Adipocyte (in vitro differentiated cells): ENCODE data around the gene PTPRN2.

Source experiments
- DNase-seq: peaks from one replicate; pipeline ENCODE4 v3.0.0-alpha.2; 2015; ENCODE audit warnings: low read depth
- H3K27me3 ChIP-seq: replicated peaks from 2 replicates; pipeline ENCODE4 v1.7.0; 2013; ENCODE audit warnings: mild to moderate bottlenecking, low read length, moderate library complexity; ENCODE audit not compliant: control insufficient read depth, insufficient read depth
- H3K36me3 ChIP-seq: 2 replicates; pipeline ENCODE4 v1.7.0; 2013; ENCODE audit warnings: low read length, mild to moderate bottlenecking, moderate library complexity; ENCODE audit not compliant: control insufficient read depth, insufficient read depth, severe bottlenecking
- H3K4me1 ChIP-seq: 2 replicates; pipeline ENCODE4 v1.7.0; 2013; ENCODE audit warnings: mild to moderate bottlenecking, low read length, moderate library complexity; ENCODE audit not compliant: control insufficient read depth, insufficient read depth
- H3K4me3 ChIP-seq: 2 replicates; pipeline ENCODE4 v1.7.0; 2013; ENCODE audit warnings: mild to moderate bottlenecking, low read length, moderate library complexity
- H3K9ac ChIP-seq: 2 replicates; pipeline ENCODE4 v1.7.0; 2013; ENCODE audit warnings: mild to moderate bottlenecking, low read length, moderate library complexity
- H3K9me3 ChIP-seq: 2 replicates; pipeline ENCODE4 v1.7.0; 2013; ENCODE audit warnings: mild to moderate bottlenecking, low read length, moderate library complexity; ENCODE audit not compliant: control insufficient read depth

PTPRN2 gene

DNA sequence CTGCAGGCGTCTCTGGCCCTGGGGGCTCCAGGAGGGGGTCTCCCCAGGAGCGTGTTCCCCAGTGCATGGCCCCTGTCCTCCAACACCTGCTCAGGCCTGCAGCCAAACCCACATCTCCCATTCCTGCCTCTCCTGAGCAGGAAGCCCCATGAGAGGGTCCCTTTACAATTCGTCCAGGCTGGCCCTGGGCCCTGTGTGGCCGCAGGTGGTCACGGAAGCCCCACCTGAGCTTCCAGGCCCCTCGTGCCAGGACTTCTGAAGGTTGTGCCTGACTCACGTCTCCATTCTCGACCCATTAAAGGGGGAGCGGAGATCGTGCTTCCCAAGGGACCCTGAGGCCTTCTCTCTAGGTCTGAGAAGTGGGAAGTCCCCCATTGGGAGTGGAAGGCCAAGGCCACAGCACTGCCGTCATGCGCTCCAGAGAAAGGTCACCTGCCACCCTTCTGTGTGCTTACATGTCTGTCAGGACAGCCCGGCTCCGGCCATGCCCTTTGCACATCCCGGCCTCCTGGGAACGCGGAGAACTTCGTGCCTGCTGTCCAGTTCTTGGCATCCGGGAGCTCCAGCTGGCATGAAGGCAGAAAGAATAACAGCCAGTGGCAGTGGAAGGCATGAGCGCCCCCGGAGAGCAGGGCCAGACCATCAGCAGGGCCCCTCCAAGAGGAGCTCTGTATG is 868.5 kb downstream of the PTPRN2 start:
- H3K9ac ChIP-seq, result no peak overlapping the region
- H3K36me3 ChIP-seq, result no peaks in the 10 kb centered on the region
- peaks cover 1% of the 10 kb centered on the region for H3K27me3 ChIP-seq
- H3K9me3 ChIP-seq, result peaks cover 2% of the 10 kb centered on the region
- no peaks in the 10 kb centered on the region for H3K4me1 ChIP-seq
- no peak for DNase-seq
- H3K4me3 ChIP-seq, result no peak overlapping the region

DNA sequence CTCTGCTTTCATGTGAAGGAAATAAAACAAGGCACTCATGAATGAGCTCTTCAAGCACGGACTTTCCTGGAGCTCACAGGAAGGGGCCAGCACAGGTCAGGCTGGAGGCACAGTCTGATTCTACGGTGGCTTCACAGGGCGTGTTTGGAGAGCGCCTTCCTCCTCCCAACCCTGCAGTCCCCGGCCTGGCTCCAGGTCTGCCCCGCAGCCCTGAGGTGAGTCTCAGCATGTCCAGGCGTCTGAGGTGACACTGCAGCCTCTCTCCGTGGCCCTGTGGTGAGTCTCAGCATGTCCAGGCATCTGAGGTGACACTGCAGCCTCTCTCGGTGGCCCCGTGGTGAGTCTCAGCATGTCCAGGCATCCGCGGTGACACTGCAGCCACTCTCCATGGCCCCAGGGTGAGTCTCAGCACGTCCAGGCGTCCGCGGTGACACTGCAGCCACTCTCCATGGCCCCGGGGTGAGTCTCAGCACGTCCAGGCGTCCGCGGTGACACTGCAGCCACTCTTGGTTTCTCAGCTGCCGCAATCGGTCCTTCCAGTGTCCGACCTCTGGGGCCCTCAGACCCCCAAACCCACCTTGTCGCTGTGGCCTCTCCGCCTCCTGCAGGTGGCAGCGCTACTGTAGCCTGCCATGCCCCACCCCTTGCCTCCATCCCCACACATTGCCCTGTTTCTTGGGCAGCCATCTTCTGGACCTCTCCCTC is 869.2 kb downstream of the PTPRN2 start:
- no peak overlapping the region for H3K4me3 ChIP-seq
- H3K27me3 ChIP-seq, result no peaks in the 10 kb centered on the region
- H3K9ac ChIP-seq, result no peak overlapping the region
- no peak for DNase-seq
- no peaks in the 10 kb centered on the region for H3K4me1 ChIP-seq
- H3K36me3 ChIP-seq, result no peaks in the 10 kb centered on the region
- H3K9me3 ChIP-seq, result peaks cover 2% of the 10 kb centered on the region

DNA sequence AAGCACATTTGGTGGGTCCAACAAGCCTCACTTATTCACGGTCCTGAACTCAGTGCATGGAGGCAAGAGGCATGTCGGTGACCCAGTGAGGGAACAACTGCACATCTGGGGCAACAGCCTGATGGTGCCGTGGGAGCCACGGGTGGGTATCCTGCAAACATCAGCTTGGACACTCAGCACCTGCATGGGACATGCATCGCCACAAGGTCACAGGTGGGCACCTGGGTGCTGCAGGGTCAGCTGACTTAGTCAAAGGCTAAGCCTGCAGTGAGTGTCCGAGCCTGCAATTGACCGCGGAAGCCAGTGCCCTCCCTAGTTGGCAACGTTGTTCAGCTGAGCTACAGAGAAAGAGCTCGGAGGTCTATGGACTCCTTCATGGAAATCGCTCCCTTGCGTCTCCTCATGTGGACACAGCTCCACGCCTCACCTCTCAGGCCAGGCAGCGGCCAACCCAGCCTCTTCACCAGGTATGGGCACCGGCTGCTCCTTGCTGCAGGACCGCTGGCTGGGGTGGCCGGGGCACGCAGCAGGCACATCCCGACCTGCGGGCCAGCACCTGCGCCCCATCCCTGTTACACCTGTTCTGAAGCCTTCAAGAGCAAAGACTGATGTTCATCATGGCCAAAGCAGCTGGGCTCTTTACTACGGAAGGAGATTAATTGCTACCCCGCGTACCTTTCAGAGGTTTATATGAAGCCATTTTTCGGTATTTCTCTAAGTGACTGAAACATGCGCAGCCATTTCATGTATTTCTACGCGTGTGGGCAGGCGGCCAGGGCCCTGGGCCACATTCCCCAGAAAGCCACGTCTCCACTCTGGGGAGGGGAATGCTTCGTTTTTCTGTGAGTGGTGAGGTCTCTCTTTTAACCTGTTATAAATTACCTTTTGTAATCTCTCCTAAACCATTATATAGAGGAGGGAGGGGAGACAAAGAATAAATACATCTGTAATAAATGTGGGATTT is 870.1 kb downstream of the PTPRN2 start:
- H3K36me3 ChIP-seq, result no peaks in the 10 kb centered on the region
- DNase-seq, result no peak
- no peaks in the 10 kb centered on the region for H3K27me3 ChIP-seq
- H3K9me3 ChIP-seq, result peaks cover 2% of the 10 kb centered on the region
- H3K9ac ChIP-seq, result no peak overlapping the region
- H3K4me3 ChIP-seq, result no peak overlapping the region
- no peaks in the 10 kb centered on the region for H3K4me1 ChIP-seq

DNA sequence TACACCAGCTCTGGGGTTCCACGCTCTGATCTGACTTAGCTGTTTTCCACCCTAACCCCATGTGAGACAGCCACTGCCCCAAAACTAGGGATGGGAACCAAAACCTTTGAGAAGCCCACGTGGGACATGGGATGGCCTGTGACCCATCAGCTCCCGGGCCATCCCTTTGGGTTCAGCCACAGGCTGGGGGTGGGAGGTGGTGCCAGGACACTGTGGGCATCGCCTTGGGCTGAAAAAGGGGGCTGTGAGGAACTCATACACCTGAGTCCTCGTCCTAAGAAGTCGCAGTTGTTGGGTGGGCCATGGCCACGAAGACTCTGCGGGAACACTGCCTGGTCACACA is 871.7 kb downstream of the PTPRN2 start:
- Histone ChIP-seq H3K36me3 (no peaks in the 10 kb centered on the region), H3K9ac (no peak overlapping the region), H3K4me3 (no peak overlapping the region), H3K27me3 (no peaks in the 10 kb centered on the region), H3K9me3 (peaks cover 2% of the 10 kb centered on the region), H3K4me1 (no peaks in the 10 kb centered on the region)
- no peak for DNase-seq

DNA sequence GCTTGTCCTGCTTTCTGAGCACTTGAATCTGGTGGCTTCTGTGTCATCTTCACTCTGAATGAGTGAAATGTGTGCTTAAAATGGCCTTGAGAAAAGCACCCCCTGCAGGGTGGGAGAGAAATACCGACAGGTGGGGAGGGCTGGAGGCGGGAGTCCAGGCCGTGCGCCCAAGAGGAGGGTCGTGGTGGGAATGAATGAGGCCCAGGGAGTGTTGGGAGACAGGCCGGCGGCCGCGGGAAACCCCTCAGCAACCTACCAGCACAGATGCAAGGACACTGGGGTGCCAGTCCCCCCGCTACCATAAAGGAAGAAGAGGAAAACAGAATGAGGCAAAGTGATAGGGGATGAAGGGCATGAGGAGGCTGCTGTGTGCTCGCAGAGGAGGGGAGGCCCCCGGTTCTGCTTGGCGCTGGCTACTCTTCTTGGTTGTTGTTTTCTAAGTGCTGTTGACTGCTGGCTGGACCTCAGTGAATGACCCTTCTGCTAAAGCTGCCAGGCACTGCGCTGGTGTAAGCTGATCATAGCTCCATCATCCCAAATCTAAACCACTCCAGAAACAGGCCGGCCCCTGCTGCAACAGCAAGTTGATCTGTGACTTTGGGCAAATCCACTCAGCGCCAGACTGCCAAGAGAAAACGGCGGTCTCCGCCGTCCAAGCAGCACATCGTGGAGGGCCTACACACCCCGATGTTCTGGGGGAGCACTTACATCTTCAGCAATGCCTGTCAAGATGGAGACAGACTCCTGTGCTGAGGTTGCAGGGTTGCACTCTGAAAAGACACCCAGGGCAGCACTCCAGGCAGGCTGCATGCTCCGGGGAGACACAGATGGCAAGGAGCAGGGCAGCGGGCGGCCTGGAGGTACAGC is 872.3 kb downstream of the PTPRN2 start:
- Histone ChIP-seq H3K36me3 (no peaks in the 10 kb centered on the region), H3K9ac (no peak overlapping the region), H3K4me3 (no peak overlapping the region), H3K27me3 (no peaks in the 10 kb centered on the region), H3K9me3 (peaks cover 2% of the 10 kb centered on the region), H3K4me1 (no peaks in the 10 kb centered on the region)
- no peak for DNase-seq

DNA sequence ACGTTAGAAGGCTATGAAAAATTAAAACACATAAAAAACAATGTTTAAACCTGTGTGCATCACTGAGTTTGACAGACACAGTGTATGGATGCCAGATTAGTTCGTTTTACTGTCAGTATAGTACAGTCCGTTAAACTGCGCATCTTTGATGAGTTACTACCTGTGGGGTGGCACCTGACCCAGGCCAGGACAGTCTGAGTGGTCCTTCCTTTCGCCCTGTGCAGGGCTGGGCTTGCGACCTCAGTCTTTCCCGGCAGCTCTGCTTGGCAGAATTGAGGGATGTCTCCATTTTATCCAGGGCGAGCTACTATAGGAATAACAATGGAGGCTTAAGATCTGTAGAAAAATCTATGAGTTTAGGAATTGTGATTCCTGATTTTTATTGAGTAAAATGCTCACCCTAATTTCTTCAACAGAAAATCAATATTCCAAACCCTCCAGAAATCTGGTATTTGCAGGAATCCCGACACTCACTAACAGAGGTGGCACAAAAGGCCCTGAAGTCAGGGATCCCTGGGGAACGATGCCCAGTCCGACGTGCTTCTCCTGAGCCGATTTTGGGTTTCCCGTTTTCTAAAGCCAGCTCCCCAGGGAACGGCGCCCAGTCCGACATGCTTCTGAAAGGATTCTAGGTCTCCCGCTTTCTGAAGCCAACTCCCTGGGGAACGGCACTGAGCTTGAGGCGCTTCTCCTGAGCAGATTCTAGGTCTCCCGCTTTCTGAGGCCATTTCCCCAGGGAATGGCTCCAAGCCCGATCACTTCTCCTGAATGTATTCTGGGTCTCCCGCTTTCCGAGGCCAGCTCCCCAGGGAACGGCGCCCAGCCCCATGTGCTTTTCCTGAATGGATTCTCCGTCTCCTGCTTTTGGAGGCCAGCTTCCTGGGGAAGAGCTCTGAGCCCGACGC is 873.2 kb downstream of the PTPRN2 start:
- no peak for DNase-seq
- no peaks in the 10 kb centered on the region for H3K27me3 ChIP-seq
- H3K9ac ChIP-seq, result no peak overlapping the region
- H3K36me3 ChIP-seq, result no peaks in the 10 kb centered on the region
- no peak overlapping the region for H3K4me3 ChIP-seq
- H3K9me3 ChIP-seq, result peaks cover 2% of the 10 kb centered on the region
- no peaks in the 10 kb centered on the region for H3K4me1 ChIP-seq

DNA sequence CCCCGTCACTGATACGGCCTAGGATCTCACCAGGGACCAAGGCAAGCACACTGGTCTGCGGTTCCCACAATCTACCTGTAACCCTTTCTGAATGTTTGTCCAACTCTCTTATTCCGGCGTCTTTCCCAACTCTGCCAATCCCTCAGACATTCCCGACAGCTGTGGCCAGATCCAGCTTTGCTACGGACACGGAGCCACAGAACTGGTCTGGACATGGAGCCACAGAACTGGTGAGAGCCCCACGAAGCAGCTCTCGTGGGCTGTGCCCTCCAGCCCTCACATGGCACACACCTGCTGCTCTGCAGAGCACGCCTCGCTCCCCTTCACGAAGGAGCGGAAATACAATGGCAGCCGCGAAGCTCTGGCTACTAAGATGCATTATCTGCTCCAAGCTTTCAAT is 874.0 kb downstream of the PTPRN2 start:
- H3K36me3 ChIP-seq, result no peaks in the 10 kb centered on the region
- no peak for DNase-seq
- H3K4me3 ChIP-seq, result no peak overlapping the region
- peaks cover 2% of the 10 kb centered on the region for H3K9me3 ChIP-seq
- no peak overlapping the region for H3K9ac ChIP-seq
- no peaks in the 10 kb centered on the region for H3K27me3 ChIP-seq
- H3K4me1 ChIP-seq, result no peaks in the 10 kb centered on the region

DNA sequence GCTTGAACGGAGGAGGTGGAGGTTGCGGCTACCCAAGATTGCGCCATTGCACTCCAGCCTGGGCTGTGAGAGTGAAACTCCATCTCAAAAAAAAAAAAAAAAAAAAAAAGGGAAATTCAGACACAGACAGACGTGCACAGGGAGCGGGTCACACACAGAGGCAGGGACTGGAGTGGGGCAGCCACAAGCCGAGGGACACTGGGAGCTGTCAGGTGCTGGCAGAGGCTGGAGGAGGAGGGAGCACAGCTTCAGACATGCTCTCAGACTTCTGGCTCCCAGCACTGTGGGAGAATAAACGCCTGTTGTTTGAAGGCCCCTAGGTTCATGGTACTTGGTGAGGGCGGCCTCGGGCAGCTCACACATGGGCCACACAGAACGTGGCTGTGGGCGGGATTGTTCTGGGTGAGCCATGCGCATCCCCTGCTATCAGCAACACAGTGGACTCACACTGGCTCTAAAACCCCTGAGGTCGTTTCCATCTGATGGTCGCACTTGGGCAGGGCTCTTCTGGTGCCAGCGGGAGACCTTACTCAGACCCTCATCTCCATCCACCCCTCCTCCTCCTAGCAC is 874.9 kb downstream of the PTPRN2 start:
- Histone ChIP-seq H3K9ac (no peak overlapping the region), H3K4me3 (no peak overlapping the region), H3K9me3 (peaks cover 2% of the 10 kb centered on the region), H3K36me3 (no peaks in the 10 kb centered on the region), H3K4me1 (no peaks in the 10 kb centered on the region), H3K27me3 (no peaks in the 10 kb centered on the region)
- DNase-seq, result no peak

DNA sequence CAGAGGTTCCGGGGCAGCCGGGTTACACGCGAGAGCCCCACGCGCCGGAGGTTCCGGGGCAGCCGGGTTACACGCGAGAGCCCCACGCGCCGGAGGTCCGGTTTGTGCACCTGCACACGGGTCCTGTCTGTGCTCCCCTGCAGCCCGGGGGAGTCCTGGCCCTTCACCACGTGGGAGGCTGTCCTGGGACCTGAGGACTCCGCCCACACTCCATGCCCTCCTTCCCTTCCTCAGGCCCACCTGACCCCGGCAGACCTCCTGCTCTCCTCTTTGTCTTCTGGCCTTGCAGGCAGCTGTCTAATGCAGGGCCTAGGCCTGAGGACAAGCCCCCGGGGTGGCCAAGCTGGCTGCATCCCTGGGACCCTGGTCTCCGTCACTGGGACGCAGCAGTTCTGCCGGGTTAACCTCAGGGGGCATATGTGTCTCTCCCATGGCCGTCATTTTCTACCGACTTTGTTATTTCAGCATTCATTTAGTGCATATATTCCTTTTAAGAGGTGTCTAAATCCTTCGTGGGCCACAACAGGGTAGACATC is 876.2 kb downstream of the PTPRN2 start:
- Histone ChIP-seq H3K9me3 (peaks cover 2% of the 10 kb centered on the region), H3K36me3 (no peaks in the 10 kb centered on the region), H3K4me3 (no peak overlapping the region), H3K27me3 (no peaks in the 10 kb centered on the region), H3K9ac (no peak overlapping the region), H3K4me1 (no peaks in the 10 kb centered on the region)
- DNase-seq, result no peak

DNA sequence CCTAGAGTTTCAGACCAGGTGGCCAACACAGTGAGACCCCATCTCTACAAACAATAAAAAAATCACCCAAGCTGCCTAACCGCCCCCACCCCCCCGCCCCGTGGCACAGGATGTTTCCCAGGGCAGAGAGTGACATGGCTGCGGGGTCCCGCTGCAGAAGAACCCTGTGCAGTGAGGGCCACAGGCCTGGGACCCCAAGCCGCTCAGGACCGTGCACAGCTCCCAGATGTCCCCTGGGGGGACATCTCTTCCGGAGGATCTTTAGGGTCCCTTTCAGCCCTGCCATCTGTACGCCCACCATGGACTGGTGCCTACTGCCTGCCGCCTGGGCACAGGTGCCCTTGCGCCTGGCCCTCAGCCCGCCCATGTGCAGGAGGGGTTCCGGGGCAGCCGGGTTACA is 877.2 kb downstream of the PTPRN2 start:
- DNase-seq, result no peak
- peaks cover 2% of the 10 kb centered on the region for H3K9me3 ChIP-seq
- H3K4me3 ChIP-seq, result no peak overlapping the region
- H3K4me1 ChIP-seq, result no peaks in the 10 kb centered on the region
- no peaks in the 10 kb centered on the region for H3K27me3 ChIP-seq
- H3K36me3 ChIP-seq, result no peaks in the 10 kb centered on the region
- H3K9ac ChIP-seq, result no peak overlapping the region
